PFSK-1 (cell line): ENCODE data around the gene PEMT.

ENCODE experiments used
- POLR2AphosphoS5 ChIP-seq: IDR thresholded peaks from 2 replicates; pipeline ENCODE4 v1.6.1; 2012; ENCODE audit warnings: low read depth, mild to moderate bottlenecking, control low read depth, low read length, moderate library complexity
- REST ChIP-seq, 2 experiments: IDR thresholded peaks; 2 replicates each; pipeline versions ENCODE4 v1.6.1 to v1.8.0; 2011 to 2012; ENCODE audit warnings: low read depth in 2 of 2, low read length in 2 of 2, control low read depth in 1 of 2, inconsistent platforms in 1 of 2, mild to moderate bottlenecking in 1 of 2, moderate library complexity in 1 of 2; ENCODE audit not compliant: insufficient read depth in 1 of 2
- SIN3A ChIP-seq: IDR thresholded peaks from 2 replicates; pipeline ENCODE4 v1.6.1; 2012; ENCODE audit warnings: mild to moderate bottlenecking, low read length, moderate library complexity, borderline replicate concordance; ENCODE audit not compliant: insufficient read depth

GRCh38 chr17:17579691-17580090 lies 11.8 kb downstream of the PEMT start:
- TF ChIP-seq POLR2AphosphoS5 (no peak), REST (IDR thresholded peaks at IDR 0.05; ENCODE audit: insufficient read depth in 1 of 2, low read depth in 2 of 2, low read length in 2 of 2) (no peak), SIN3A (no peak)
